ENCODE data around the gene JTB.

JTB gene

GRCh38 chr1:153953859-153954365, 23.6 kb downstream of the JTB start:
- DNase-seq, result no peak

- no peak for DNase-seq
Measured at GRCh38 chr1:153951801-153952200, 25.7 kb downstream of the JTB start.

GRCh38 chr1:153951183-153951582, 26.3 kb downstream of the JTB start:
- DNase-seq, result no peak

- DNase-seq, result peak; percentile 77
Measured at GRCh38 chr1:153946622-153947241, 30.7 kb downstream of the JTB start, which contains the start of gene DENND4B. DENND4B (minus strand) TSS chr1:153946718; CDS start chr1:153944374, 2,344 bp downstream.

GRCh38 chr1:153945795-153946621, 31.5 kb downstream of the JTB start:
- peak; percentile 58 for DNase-seq

- peak; percentile 29 for DNase-seq
Measured at GRCh38 chr1:153945131-153945794, 32.2 kb downstream of the JTB start.

GRCh38 chr1:153944827-153945117, 32.7 kb downstream of the JTB start:
- no peak for DNase-seq

GRCh38 chr1:153944005-153944826, 33.3 kb downstream of the JTB start:
- DNase-seq, result no peak

GRCh38 chr1:153942766-153943549, 34.5 kb downstream of the JTB start:
- no peak for DNase-seq

GRCh38 chr1:153941826-153942725, 35.4 kb downstream of the JTB start:
- no peak for DNase-seq

GRCh38 chr1:153940756-153941155, 36.7 kb downstream of the JTB start:
- no peak for DNase-seq

GRCh38 chr1:153939476-153939875, 38.0 kb downstream of the JTB start:
- DNase-seq, result no peak

- DNase-seq, result no peak
Measured at GRCh38 chr1:153938996-153939395, 38.5 kb downstream of the JTB start.

GRCh38 chr1:153937331-153937730, 40.1 kb downstream of the JTB start:
- no peak for DNase-seq

- DNase-seq, result no peak
Measured at GRCh38 chr1:153936011-153936802, 41.3 kb downstream of the JTB start.

- no peak for DNase-seq
Measured at GRCh38 chr1:153934746-153935145, 42.7 kb downstream of the JTB start.

- no peak for DNase-seq
Measured at GRCh38 chr1:153933955-153934354, 43.5 kb downstream of the JTB start.

- DNase-seq, result no peak
Measured at GRCh38 chr1:153933430-153933829, 44.0 kb downstream of the JTB start.

Data from fibroblast of skin of back (primary cell).